Endothelial cell (in vitro differentiated cells): ENCODE measurements around the gene RBMS3. TPM values are rescaled to one million over a fixed set of nuclear protein-coding genes. Genes with fewer than 3 reads are reported as not detected.

Experiments
- DNase-seq: peaks from one replicate; pipeline ENCODE4 v3.0.0; 2021; ENCODE audit warnings: low spot score
- H3K27ac Mint-ChIP-seq: one replicate; pipeline ENCODE4 v1.8.0; 2021; ENCODE audit warnings: mixed read lengths, inconsistent platforms; ENCODE audit not compliant: unreplicated experiment
- H3K27me3 Mint-ChIP-seq: one replicate; pipeline ENCODE4 v1.8.0; 2021; ENCODE audit warnings: mild to moderate bottlenecking, moderate library complexity, mixed read lengths, inconsistent platforms; ENCODE audit not compliant: unreplicated experiment
- H3K36me3 Mint-ChIP-seq: one replicate; pipeline ENCODE4 v1.8.0; 2021; ENCODE audit warnings: mild to moderate bottlenecking, low read depth, mixed read lengths, inconsistent platforms; ENCODE audit not compliant: unreplicated experiment
- H3K4me1 Mint-ChIP-seq: one replicate; pipeline ENCODE4 v1.8.0; 2021; ENCODE audit warnings: mild to moderate bottlenecking, mixed read lengths, inconsistent platforms; ENCODE audit not compliant: unreplicated experiment
- H3K4me3 Mint-ChIP-seq: one replicate; pipeline ENCODE4 v1.8.0; 2021; ENCODE audit warnings: mild to moderate bottlenecking, mixed read lengths, inconsistent platforms; ENCODE audit not compliant: unreplicated experiment
- H3K9me3 Mint-ChIP-seq: one replicate; pipeline ENCODE4 v1.8.0; 2021; ENCODE audit warnings: mixed read lengths, inconsistent platforms; ENCODE audit not compliant: unreplicated experiment
- CTCF ChIP-seq: fragments of 200-600 bp; sonication (generic); IDR thresholded peaks from one replicate; pipeline ENCODE4 v1.5.0; 2021; ENCODE audit warnings: antibody characterized with exemption; ENCODE audit not compliant: unreplicated experiment
- total RNA-seq: library from RNA; stranded (reverse); fragmentation: NEBNext Ultra II Directional; extraction: Animal tissue kit (Norgen Biotek cat#: 25700); gene quantifications from one replicate; pipeline ENCODE4 v1.2.1, GENCODE V29; 2021; ENCODE audit not compliant: unreplicated experiment

RBMS3 gene
- total RNA-seq, 1 donor from 2014 or later, result 30.9 TPM

- peaks cover 4% of the 10 kb centered on the region for H3K4me1 Mint-ChIP-seq
- TF ChIP-seq CTCF, result no peak
- H3K36me3 Mint-ChIP-seq, result no peaks in the 10 kb centered on the region
- H3K9me3 Mint-ChIP-seq, result no peaks in the 10 kb centered on the region
- no peak overlapping the region for H3K4me3 Mint-ChIP-seq
- no peak overlapping the region for H3K27ac Mint-ChIP-seq
- DNase-seq, result no peak
- H3K27me3 Mint-ChIP-seq, result no peaks in the 10 kb centered on the region
Observed at GRCh38 chr3:29597376-29598008, 316.6 kb downstream of the RBMS3 start.

GRCh38 chr3:29601861-29602585 lies 321.2 kb downstream of the RBMS3 start:
- Mint-ChIP-seq H3K4me3 (no peak overlapping the region), H3K4me1 (no peaks in the 10 kb centered on the region), H3K36me3 (no peaks in the 10 kb centered on the region), H3K9me3 (no peaks in the 10 kb centered on the region), H3K27me3 (peaks cover 1% of the 10 kb centered on the region), H3K27ac (no peak overlapping the region)
- no peak for DNase-seq
- TF ChIP-seq CTCF, result no peak

- Mint-ChIP-seq H3K4me1 (no peaks in the 10 kb centered on the region), H3K36me3 (no peaks in the 10 kb centered on the region), H3K9me3 (no peaks in the 10 kb centered on the region), H3K27me3 (peaks cover 1% of the 10 kb centered on the region), H3K4me3 (no peak overlapping the region), H3K27ac (no peak overlapping the region)
- no peak for DNase-seq
- TF ChIP-seq CTCF, result no peak
Observed at GRCh38 chr3:29605845-29606244, 325.0 kb downstream of the RBMS3 start.

GRCh38 chr3:29606416-29606815 lies 325.5 kb downstream of the RBMS3 start:
- no peaks in the 10 kb centered on the region for H3K9me3 Mint-ChIP-seq

More at GRCh38 chr3:29606416-29606815, 325.5 kb downstream of the RBMS3 start:
- Mint-ChIP-seq H3K27me3 (peaks cover 1% of the 10 kb centered on the region), H3K36me3 (no peaks in the 10 kb centered on the region), H3K4me3 (no peak overlapping the region), H3K4me1 (no peaks in the 10 kb centered on the region), H3K27ac (no peak overlapping the region)
- no peak for TF ChIP-seq CTCF
- no peak for DNase-seq
